ENCODE results near the gene HFM1.

HFM1 gene

GRCh38 chr1:91226741-91227140 lies 177.9 kb downstream of the HFM1 start:
- no peak for DNase-seq

- DNase-seq = no peak
Observed at GRCh38 chr1:91224878-91225277, 179.8 kb downstream of the HFM1 start.

- no peak for DNase-seq
Observed at GRCh38 chr1:91221017-91221416, 183.6 kb downstream of the HFM1 start.

- DNase-seq = no peak
Observed at GRCh38 chr1:91217911-91218310, 186.7 kb downstream of the HFM1 start.

Data from NCI-H226 (cell line).